ENCODE results near the gene VWA3B.

Gene VWA3B

GRCh38 chr2:98185801-98186200, 98.8 kb downstream of the VWA3B start:
- no peak for TF ChIP-seq CTCF (IDR thresholded peaks at IDR 0.05; ENCODE audit: low read depth, low read length, missing control alignments)
- Histone ChIP-seq H3K27ac (no peak overlapping the region), H3K4me3 (ENCODE audit: low read depth, low read length) (no peak overlapping the region), H3K36me3 (replicated peaks) (no peaks in the 10 kb centered on the region), H3K27me3 (replicated peaks) (no peaks in the 10 kb centered on the region)
- in situ Hi-C loops (cut with HindIII; ENCODE audit: low pct_ligation_motif_present, low sequenced_read_pairs), result no loop called here
- no peak for DNase-seq

- in situ Hi-C loops (cut with HindIII; ENCODE audit: low pct_ligation_motif_present, low sequenced_read_pairs), result no loop called here
- no peak for DNase-seq
- Histone ChIP-seq H3K27me3 (replicated peaks) (peaks cover 2% of the 10 kb centered on the region), H3K4me3 (ENCODE audit: low read depth, low read length) (no peak overlapping the region), H3K27ac (no peak overlapping the region), H3K36me3 (replicated peaks) (no peaks in the 10 kb centered on the region)
- TF ChIP-seq CTCF (IDR thresholded peaks at IDR 0.05; ENCODE audit: low read depth, low read length, missing control alignments), result no peak
Measured at GRCh38 chr2:98187194-98187593, 100.2 kb downstream of the VWA3B start.

- H3K36me3 ChIP-seq (replicated peaks), result no peaks in the 10 kb centered on the region
- H3K27me3 ChIP-seq (replicated peaks), result peaks cover 2% of the 10 kb centered on the region
- in situ Hi-C loops (cut with HindIII; ENCODE audit: low pct_ligation_motif_present, low sequenced_read_pairs), result no loop called here
- no peak for TF ChIP-seq CTCF (IDR thresholded peaks at IDR 0.05; ENCODE audit: low read depth, low read length, missing control alignments)
- no peak overlapping the region for H3K27ac ChIP-seq
- no peak overlapping the region for H3K4me3 ChIP-seq (ENCODE audit: low read depth, low read length)
- no peak for DNase-seq
Measured at GRCh38 chr2:98188351-98189046, 101.5 kb downstream of the VWA3B start.

GRCh38 chr2:98191883-98192282, 104.9 kb downstream of the VWA3B start:
- peaks cover 2% of the 10 kb centered on the region for H3K27me3 ChIP-seq (replicated peaks)
- no peak overlapping the region for H3K4me3 ChIP-seq (ENCODE audit: low read depth, low read length)
- DNase-seq, result no peak
- in situ Hi-C loops (cut with HindIII; ENCODE audit: low pct_ligation_motif_present, low sequenced_read_pairs), result no loop called here
- no peaks in the 10 kb centered on the region for H3K36me3 ChIP-seq (replicated peaks)
- no peak for TF ChIP-seq CTCF (IDR thresholded peaks at IDR 0.05; ENCODE audit: low read depth, low read length, missing control alignments)
- no peak overlapping the region for H3K27ac ChIP-seq

- no peaks in the 10 kb centered on the region for H3K27me3 ChIP-seq (replicated peaks)
- in situ Hi-C loops (cut with HindIII; ENCODE audit: low pct_ligation_motif_present, low sequenced_read_pairs), result no loop called here
- DNase-seq, result no peak
- no peak for TF ChIP-seq CTCF (IDR thresholded peaks at IDR 0.05; ENCODE audit: low read depth, low read length, missing control alignments)
- no peaks in the 10 kb centered on the region for H3K36me3 ChIP-seq (replicated peaks)
- H3K27ac ChIP-seq, result no peak overlapping the region
- no peak overlapping the region for H3K4me3 ChIP-seq (ENCODE audit: low read depth, low read length)
Measured at GRCh38 chr2:98201576-98201975, 114.6 kb downstream of the VWA3B start.

- TF ChIP-seq CTCF (IDR thresholded peaks at IDR 0.05; ENCODE audit: low read depth, low read length, missing control alignments), result no peak
- in situ Hi-C loops (cut with HindIII; ENCODE audit: low pct_ligation_motif_present, low sequenced_read_pairs), result no loop called here
- H3K27ac ChIP-seq, result no peak overlapping the region
- H3K36me3 ChIP-seq (replicated peaks), result no peaks in the 10 kb centered on the region
- no peaks in the 10 kb centered on the region for H3K27me3 ChIP-seq (replicated peaks)
- no peak overlapping the region for H3K4me3 ChIP-seq (ENCODE audit: low read depth, low read length)
- DNase-seq, result no peak
Measured at GRCh38 chr2:98205889-98206288, 118.9 kb downstream of the VWA3B start.

Measured in brain microvascular endothelial cell (primary cell).